ENCODE measurements around the gene FKBP5.

DNA sequence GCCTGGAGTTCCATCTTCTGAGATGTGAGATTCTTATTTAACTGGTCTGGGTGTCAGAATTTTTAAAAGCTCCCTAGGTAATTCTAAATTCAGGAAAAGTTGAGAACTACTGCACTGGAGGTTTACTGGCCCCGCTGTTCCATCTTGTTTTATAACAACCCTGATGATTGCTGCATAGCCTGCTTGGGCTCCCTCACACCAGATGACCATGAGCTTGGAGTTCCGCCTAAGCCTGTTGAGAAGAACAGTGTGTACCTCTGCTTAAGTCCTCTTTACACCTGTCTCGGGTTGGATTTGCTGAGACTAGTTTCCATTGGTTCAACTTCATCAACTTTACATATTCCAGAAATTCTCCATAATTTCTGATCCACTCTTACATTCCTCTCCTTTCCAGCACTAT, 77.9 kb downstream of the FKBP5 start:
- TF ChIP-seq, protein P1, sequence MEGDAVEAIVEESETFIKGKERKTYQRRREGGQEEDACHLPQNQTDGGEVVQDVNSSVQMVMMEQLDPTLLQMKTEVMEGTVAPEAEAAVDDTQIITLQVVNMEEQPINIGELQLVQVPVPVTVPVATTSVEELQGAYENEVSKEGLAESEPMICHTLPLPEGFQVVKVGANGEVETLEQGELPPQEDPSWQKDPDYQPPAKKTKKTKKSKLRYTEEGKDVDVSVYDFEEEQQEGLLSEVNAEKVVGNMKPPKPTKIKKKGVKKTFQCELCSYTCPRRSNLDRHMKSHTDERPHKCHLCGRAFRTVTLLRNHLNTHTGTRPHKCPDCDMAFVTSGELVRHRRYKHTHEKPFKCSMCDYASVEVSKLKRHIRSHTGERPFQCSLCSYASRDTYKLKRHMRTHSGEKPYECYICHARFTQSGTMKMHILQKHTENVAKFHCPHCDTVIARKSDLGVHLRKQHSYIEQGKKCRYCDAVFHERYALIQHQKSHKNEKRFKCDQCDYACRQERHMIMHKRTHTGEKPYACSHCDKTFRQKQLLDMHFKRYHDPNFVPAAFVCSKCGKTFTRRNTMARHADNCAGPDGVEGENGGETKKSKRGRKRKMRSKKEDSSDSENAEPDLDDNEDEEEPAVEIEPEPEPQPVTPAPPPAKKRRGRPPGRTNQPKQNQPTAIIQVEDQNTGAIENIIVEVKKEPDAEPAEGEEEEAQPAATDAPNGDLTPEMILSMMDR (IDR thresholded peaks at IDR 0.05; ENCODE audit: insufficient read depth, low read depth, low read length): no peak
- no peak for TF ChIP-seq EZH2 (IDR thresholded peaks at IDR 0.05; ENCODE audit: insufficient read depth, low read length)

All from astrocyte (in vitro differentiated cells and primary cell).